GM12873 (cell line): ENCODE measurements around the gene HCAR1.
"Not testable (repeated sequence)": the region's sequence is repeated elsewhere in the genome, so short reads cannot be mapped to it uniquely, and the experiment has no call there.

Experiments
- TF ChIP-seq, protein P1 (sequence below): IDR thresholded peaks from 2 replicates; pipeline ENCODE4 v1.5.1; 2012; ENCODE audit warnings: low read depth, mild to moderate bottlenecking, moderate library complexity, low read length, control low read depth; ENCODE audit not compliant: insufficient read depth; ENCODE audit errors: missing control alignments

The HCAR1 gene

GRCh38 chr12:122726080-122726558 lies 4.5 kb downstream of the HCAR1 start:
- TF ChIP-seq, protein P1, sequence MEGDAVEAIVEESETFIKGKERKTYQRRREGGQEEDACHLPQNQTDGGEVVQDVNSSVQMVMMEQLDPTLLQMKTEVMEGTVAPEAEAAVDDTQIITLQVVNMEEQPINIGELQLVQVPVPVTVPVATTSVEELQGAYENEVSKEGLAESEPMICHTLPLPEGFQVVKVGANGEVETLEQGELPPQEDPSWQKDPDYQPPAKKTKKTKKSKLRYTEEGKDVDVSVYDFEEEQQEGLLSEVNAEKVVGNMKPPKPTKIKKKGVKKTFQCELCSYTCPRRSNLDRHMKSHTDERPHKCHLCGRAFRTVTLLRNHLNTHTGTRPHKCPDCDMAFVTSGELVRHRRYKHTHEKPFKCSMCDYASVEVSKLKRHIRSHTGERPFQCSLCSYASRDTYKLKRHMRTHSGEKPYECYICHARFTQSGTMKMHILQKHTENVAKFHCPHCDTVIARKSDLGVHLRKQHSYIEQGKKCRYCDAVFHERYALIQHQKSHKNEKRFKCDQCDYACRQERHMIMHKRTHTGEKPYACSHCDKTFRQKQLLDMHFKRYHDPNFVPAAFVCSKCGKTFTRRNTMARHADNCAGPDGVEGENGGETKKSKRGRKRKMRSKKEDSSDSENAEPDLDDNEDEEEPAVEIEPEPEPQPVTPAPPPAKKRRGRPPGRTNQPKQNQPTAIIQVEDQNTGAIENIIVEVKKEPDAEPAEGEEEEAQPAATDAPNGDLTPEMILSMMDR = no peak

DNA sequence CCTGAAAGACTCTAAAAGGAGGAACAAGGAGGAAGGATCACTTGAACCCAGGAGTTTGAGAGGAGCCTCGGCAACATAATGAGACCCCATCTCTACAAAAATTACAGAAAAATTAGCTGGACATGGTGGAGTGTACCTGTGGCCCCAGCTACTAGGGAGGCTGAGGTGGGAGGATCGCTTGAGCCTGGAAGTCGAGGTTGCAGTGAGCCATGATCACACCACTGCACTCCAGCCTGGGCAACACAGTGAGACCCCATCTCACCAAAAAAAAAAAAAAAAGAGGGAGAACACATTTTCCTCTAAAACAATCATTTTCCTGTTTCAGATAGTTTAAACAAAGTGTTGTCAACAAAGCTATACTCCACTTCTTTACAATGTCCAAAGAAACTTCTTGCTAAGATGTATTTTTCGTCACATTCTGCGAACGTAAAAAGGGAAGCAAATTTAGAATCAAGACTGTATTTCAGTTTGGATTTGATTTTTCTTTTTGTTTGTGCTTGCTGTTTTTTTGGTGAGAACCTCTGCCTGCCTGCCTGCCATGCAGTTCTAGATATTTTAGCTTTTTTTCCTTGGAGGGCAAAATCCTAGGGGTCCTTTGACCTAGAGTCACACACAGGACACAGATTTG lies 5.1 kb downstream of the HCAR1 start:
- TF ChIP-seq, protein P1 = no peak

- TF ChIP-seq, protein P1 = no peak
Observed at GRCh38 chr12:122724641-122725243, 5.9 kb downstream of the HCAR1 start.

DNA sequence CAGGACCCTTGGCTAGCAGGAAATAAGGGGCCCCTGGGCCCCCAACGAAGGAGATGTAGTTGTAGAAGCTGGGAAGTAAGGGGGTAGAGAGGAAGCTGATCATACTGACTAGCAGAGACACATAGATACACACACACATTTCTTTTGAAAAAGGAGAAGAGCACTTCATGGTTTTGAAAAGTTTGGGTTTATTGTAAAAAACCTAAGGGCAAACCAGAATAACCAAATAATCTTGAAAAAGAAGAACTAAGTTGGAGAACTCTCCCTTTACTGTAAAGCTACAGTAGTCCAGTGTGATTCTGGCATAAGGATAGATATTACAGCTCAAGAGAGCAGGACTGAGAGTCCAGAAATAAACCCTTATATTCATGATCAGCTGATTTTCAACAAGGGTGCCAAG lies 8.3 kb downstream of the HCAR1 start:
- TF ChIP-seq, protein P1 = no peak

- TF ChIP-seq, protein P1 = no peak
Observed at GRCh38 chr12:122721057-122721545, 9.5 kb downstream of the HCAR1 start.

- TF ChIP-seq, protein P1 = not testable (repeated sequence)
Observed at GRCh38 chr12:122716658-122717057, 14.0 kb downstream of the HCAR1 start, which contains the start of gene HCAR3. HCAR3 (minus strand) TSS chr12:122716811; CDS start chr12:122716737, 74 bp downstream.

DNA sequence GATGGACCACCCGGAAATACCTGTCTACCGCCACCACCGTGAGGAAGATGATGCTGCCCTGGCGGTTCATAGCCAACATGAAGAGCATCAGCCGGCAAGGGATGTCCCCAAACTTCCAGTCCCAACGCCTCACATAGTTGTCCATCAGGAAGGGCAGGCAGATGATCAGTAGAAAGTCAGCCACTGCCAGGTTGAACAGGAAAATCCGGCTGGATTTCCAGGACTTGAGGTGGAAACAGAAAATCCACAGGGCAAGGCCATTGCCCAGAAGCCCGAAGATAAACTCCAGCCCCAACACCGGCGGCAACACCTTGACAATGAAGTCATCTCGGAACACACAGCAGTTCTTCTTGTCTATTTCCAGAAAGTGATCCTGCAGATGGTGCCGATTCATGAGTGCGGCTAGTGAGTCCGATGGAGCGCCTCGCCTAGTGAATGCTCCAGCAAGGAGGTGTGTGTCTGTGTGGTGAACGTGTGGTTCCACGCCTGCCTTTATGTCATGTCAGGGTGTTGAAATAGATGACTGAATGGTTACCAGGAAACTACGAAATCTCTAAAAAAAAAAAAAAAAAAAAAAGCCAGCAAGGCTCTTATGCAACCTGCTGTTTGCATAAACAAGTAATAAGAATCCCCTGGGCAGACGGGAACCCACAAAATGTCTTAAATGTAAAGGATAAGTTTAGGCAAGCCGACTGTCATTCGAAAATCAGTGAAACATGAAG lies 27.6 kb downstream of the HCAR1 start, which contains the start of gene HCAR2:
Gene HCAR2, minus strand, starts transcription at position 468 of the 722 bp plus-strand sequence. Its CDS starts 74 bp downstream, at position 394.
- TF ChIP-seq, protein P1 = not testable (repeated sequence)
